Activated naive CD4-positive, alpha-beta T cell (primary cell): ENCODE measurements around the gene HBZ.
A peak's percentile ranks its signal among the peaks of the same experiment; 100 is the strongest.
"Not testable (repeated sequence)": the region's sequence is repeated elsewhere in the genome, so short reads cannot be mapped to it uniquely, and the experiment has no call there.

Experiments
- DNase-seq, 4 experiments: peaks; one replicate each; lab custom pipeline; 2025; lab: John Stamatoyannopoulos, UW

HBZ gene

DNA sequence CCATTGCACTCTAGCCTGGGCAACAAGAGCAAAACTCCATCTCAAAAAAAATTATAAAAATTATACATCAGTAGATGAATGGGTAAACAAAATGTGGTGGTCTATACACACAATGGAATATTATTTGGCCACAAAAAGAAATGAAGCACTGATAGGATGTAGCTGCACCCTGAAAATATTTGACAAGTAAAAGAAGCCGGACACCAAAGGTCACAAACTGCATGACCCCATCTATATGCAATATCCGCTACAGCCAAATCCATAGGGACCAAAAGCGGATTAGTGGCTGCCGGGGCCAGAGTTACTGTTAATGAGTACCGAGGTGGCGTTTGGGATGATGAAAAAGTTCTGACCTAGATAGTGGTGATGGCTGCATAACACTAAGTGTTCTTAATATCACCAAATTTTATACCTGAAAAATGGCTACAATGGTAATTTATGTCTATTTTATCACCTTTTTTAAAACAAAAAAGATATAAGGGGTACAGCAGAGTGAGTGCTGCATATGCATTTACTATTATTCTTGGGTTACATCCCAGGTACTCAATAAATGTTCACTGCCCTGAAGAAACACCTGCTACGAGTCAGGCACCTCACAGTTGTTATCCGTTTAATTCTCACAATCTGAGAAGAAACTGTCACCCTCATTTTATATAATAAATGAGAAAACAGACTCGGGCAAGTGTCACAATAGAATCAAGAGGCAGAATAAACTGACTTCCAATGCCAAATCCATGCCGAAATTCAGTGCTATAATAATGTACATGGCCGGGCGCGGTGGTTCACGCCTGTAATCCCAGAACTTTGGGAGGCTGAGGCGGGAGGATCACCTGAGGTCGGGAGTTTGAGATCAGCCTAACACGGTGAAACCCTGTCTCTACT lies 27.0 kb downstream of the HBZ start:
- DNase-seq: no peak

DNA sequence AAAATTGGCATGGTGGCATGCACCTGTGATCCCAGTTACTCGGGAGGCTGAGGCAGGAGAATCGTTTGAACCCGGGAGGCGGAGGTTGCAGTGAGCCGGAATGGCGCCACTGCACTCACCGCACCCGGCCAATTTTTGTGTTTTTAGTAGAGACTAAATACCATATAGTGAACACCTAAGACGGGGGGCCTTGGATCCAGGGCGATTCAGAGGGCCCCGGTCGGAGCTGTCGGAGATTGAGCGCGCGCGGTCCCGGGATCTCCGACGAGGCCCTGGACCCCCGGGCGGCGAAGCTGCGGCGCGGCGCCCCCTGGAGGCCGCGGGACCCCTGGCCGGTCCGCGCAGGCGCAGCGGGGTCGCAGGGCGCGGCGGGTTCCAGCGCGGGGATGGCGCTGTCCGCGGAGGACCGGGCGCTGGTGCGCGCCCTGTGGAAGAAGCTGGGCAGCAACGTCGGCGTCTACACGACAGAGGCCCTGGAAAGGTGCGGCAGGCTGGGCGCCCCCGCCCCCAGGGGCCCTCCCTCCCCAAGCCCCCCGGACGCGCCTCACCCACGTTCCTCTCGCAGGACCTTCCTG lies 27.7 kb downstream of the HBZ start, which contains the start of gene HBQ1:
Gene HBQ1 (plus strand): TSS at position 359 of the 575 bp plus-strand sequence. CDS start 28 bp downstream, at position 387.
- DNase-seq: peak in 2 of 4 experiments; percentile 17 to 35

DNA sequence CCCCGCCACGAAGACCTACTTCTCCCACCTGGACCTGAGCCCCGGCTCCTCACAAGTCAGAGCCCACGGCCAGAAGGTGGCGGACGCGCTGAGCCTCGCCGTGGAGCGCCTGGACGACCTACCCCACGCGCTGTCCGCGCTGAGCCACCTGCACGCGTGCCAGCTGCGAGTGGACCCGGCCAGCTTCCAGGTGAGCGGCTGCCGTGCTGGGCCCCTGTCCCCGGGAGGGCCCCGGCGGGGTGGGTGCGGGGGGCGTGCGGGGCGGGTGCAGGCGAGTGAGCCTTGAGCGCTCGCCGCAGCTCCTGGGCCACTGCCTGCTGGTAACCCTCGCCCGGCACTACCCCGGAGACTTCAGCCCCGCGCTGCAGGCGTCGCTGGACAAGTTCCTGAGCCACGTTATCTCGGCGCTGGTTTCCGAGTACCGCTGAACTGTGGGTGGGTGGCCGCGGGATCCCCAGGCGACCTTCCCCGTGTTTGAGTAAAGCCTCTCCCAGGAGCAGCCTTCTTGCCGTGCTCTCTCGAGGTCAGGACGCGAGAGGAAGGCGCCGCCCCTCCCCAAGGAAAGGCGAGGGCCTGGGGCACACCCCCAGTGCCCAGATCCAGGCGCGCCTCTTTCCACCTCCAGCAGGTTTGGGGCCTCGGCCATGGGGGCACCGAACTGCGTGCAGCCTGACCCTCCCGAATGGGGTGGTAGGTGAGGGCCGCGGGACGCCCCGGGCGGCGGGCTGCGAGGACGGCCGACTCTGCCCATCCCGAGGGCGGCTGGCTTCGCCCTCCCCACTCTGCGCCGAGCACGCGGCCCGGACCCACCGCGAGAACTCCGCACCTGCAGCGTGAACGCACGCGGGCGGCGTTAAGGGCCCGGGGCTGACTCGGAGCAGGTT lies 28.5 kb downstream of the HBZ start:
- DNase-seq: peak in 1 of 4 experiments; percentile 75

DNA sequence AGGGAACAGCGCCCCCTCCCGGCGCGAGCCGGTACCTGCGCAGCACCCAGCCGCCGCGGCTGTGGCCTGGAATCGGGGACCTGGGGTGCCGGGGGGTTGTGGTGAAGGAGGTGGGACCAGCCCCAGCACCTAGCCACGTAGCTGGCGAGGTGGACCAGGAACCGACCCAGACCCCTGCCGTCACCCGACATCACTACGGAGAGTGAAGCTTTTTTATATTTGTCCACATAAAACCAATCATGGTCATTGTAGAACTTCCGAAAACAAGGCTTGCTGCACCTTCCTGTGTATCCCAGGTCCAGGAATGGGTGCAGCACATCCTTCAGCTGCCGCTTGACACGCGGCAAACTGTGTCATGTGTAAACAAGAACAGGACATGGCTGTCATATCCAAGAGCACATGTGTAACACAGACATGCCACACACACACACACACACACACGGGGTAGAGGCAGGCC lies 29.1 kb downstream of the HBZ start:
- DNase-seq: peak in 3 of 4 experiments; percentile 78 to 86 (median 80)

DNA sequence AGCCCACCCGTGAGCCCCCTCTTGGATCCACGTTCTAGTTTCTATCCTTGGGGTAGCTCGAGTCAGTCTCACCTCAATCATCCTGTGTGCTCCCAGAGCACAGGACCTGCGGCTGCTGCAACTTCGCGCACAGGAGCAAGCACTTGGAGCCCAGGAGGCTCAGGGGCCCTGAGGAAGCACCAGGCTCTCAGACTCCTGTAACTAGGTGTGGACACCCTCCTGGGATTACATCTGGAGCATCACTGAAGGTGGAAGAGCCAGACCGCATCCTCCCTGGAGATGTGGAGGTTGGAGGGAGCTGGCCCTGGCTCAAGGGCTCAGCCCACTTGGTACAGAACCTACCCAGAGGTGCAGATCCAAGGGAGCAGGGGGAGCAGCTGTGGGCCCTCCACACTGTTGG lies 30.6 kb downstream of the HBZ start:
- DNase-seq: no peak

DNA sequence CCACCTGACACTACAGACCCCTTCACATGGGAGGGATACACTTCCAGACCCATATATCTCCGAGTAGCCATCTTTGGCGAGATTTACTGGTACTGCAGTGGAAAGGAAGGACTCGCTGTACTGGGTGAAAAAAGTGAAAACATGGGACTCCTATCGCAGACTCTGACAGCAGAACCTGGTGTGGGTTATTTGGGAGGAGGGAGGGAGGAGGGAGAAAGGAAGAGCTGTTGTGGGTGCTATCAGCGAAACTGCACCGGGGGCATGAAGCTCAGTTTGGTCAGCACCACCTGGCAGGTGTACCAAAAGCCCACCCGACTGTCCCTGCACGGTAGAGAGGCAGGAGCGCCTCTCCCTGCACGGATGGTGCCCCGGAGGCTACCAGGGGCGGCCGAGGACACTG lies 32.8 kb downstream of the HBZ start:
- DNase-seq: no peak

DNA sequence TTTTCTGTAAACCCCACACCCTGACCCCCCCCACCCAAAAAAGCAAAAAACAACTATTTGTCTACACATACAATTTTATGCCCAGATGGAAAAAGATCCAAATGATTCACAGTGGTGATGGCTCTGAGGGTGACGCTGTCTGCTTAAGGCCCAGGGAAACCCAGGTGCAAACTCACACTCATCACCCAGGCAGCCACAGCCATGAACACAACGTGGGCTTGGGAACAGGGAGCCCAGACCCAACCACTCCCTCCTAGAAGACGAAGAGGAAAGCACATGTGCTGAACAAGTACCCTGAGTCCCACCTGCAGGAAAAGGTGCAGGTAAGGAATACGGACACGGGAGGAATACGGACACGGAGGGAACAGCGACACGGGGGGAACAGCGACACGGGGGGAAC lies 33.2 kb downstream of the HBZ start:
- no peak for DNase-seq

DNA sequence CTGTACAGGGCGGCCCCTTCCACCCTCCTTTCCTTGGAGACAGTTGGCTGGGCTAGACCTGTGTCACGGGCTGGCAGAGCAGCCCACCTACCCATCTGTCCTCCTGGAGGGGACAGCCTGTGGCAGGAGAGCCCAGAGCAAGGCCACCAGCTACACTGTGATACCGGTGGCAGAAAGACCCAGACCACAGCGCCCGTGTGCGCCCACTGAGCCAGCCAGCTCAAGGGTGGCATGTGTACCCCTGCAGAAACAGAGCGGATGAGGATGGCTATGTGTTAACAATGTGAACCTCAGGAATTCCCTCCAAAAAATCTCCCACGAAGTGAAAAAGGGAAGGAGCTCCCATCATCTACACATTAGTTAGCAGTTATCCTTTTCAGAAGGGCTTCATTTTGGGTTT lies 34.9 kb downstream of the HBZ start:
- no peak for DNase-seq

DNA sequence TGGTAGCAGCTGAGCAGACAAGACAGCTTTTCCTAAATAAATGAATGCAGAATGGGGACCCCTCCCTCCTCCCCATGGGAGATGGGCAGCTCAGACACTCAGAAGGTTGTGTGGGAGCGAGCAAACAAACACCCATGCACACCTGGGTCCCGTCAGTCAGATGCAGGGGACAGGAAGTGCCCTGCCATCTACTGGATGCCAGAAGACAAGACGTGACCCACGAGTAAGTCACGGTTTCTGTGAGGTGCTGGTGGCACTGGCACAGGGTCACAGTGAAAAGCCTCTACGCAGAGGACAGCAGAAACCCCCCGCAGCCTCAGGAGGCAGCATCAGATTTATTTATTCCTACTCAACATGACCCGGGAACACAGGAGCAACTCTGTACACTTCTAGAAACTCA lies 36.2 kb downstream of the HBZ start:
- DNase-seq: peak in 1 of 4 experiments; percentile 16

DNA sequence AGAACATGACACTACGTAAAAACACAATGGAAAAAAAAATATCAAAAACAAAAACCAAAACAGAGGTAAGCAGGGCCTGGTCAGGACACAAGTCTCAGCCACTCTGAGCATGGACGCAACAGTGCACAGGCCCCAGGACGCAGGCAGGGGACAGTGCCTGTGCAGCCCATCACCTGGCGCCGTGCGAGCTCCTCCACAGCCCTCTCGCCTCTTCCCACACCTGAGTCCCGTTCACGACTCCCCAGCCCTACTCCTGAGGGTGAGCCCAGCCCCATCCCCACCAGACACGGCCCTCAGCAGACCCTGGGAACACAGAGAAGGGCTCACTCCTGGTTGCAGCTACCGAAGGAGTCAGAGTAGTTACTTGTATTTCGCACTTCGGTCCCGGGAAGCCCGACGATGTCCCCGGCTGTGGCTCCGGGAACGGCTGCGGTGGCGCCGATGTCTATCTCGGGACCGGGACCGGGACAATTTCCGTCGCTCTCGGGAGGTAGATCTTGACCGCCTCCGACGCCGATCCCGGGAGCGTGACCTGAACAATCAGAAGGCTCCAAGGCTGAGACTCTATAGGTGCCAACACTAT lies 37.3 kb downstream of the HBZ start:
- no peak for DNase-seq

DNA sequence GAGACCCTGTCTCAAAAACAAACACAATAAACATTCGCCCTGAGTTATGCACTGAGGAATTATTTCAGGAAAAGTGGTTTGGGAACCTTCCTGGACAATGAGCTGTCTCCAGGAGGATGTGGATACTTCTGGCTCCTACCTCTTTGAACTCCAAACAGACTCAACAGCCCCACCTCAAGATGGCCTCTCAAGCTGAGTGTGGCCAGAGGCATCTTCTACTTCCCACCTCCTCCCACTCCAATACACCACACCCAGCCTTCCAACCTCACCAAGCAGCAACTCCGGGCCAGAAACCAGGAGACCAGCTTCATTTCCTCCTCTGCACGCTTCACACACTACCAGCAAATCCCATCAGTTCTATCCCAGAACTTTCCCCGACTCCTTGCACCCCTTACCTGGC lies 39.4 kb downstream of the HBZ start:
- DNase-seq: no peak

DNA sequence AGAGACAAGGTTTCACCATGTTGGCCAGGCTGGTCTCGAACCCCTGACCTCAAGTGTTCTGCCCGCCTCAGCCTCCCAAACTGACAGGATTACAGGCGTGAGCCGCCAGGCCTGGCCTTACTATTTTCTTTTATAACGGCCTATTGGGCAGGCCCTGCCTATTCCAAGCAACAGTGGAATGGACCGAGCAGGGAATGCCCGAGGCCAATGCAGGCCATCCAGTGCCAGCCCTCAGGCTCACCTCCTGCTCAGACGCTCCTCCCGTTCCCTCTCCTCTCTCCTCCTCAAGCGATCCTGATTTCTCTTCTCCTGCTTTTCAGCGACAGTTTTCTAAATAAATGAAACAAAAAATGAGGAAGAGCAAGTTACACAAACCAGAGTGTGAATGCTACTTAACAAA lies 40.2 kb downstream of the HBZ start:
- DNase-seq: no peak

DNA sequence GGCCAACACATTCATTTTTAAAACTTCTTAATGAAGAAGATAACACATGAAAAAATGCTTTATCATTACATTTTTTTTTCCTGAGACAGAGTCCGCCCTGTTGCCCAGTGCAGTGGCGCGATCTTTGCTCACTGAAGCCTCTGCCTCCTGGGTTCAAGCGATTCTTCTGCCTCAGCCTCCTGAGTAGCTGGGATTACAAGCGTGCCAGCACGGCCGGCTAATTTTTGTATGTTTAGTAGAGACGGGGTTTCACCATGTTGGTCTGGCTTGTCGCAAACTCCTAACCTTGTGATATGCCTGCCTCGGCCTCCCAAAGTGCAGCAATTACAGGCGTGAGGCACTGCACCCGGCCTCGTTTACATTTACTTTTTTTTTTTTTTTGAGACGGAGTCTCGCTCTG lies 41.0 kb downstream of the HBZ start:
- no peak for DNase-seq

DNA sequence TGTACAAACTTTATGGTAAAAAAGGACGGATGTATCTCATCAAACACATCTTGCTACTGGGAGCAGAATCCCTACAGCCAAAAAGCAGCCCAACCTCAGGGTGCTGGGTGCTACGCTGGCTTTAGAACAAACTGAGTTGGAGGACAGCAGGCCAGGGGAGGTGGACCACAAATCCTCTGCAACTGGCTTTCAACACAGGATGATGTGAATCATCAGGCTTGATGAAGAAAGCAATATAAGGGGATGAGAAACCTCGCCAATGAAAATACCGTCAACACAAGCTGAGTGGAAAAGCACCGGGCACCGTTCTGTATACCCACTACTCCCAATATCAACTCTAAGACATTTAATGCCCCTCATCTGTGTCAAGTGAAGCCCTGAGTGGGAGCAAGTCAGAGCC lies 42.1 kb downstream of the HBZ start:
- no peak for DNase-seq

DNA sequence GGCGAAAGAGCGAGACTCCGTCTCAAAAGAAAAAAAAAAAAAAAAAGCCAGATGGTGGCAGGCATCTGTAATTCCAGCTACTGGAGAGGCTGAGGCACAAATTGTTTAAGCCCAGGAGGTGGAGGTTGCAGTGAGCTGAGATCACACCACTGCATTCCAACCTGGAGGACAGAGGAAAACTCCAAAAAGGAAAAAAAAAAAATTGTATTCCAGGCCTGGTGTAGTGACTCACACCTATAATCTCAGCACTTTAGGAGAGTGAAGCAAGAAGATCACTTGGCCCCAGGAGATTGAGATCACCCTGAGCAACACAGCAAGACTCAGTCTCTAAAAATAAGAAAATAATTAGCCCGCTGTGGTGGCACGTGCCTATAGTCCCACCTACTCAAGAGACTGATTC lies 47.9 kb downstream of the HBZ start:
- no peak for DNase-seq

DNA sequence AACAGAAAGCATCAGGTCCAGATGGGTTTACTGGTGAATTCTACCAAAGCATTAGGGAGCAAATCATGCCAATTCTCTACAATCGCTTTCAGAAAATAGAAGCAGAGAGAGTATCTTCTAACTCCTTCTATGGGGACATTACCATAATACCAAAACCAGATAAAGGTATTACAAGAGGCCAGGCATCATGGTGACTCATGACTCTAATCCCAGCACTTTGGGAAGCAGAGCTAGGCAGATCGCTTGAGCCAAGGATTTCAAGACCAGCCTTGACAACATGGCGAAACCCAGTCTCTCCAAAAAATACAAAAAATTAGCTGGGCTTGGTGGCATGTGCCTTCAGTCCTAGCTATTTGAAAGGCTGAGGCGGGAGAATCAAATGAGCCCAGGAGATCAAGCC lies 50.8 kb downstream of the HBZ start:
- DNase-seq: no peak

DNA sequence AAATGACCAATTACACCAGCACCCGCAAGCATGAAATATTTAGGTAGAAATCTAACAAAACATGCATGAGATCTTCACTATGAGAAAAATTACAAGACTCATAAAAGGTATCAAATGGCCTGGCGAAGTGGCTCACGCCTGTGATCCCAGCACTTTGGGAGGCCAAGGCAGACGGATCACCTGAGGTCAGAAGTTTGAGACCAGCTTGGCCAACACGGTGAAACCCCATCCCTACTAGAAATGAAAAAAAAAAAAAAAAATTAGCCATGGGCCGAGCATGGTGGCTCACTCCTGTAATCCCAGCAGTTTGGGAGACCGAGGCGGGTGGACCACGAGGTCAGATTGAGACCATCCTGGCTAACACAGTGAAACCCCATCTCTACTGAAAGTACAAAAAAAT lies 51.6 kb downstream of the HBZ start:
- DNase-seq: not testable (repeated sequence)
